Activated CD4-positive, alpha-beta memory T cell treated with anti-CD3 and anti-CD28 coated beads, Interleukin-2, amount 10 ng/mL, durations not matched to agents 7 days and 5 days (primary cell): Measurements from ENCODE around the gene ISY1. TPM values are rescaled to one million over a fixed set of nuclear protein-coding genes. Genes with fewer than 3 reads are reported as not detected.
"Not testable (repeated sequence)": the region's sequence is repeated elsewhere in the genome, so short reads cannot be mapped to it uniquely, and the experiment has no call there.

Source experiments
- CTCF ChIA-PET: fragments of 350-600 bp; sonication (Branson Sonifier 250); formaldehyde crosslinking; loops from one replicate; lab custom pipeline; 2021; ENCODE audit warnings: antibody characterized with exemption, inconsistent platforms; lab: Charles Lee
- POLR2A ChIA-PET: fragments of 350-600 bp; sonication (Branson Sonifier 250); formaldehyde crosslinking; loops from one replicate; lab custom pipeline; 2021; ENCODE audit warnings: antibody characterized with exemption; lab: Charles Lee
- DNase-seq: peaks from one replicate; pipeline ENCODE4 v3.0.0-alpha.2; 2020
- H3K27ac Mint-ChIP-seq: one replicate; pipeline ENCODE4 v1.8.0; 2021; ENCODE audit warnings: mild to moderate bottlenecking, mixed read lengths
- H3K27me3 Mint-ChIP-seq: one replicate; pipeline ENCODE4 v1.8.0; 2021; ENCODE audit warnings: mixed read lengths
- H3K36me3 Mint-ChIP-seq: one replicate; pipeline ENCODE4 v1.8.0; 2021; ENCODE audit warnings: low read depth, mixed read lengths
- H3K4me1 Mint-ChIP-seq: one replicate; pipeline ENCODE4 v1.8.0; 2021; ENCODE audit warnings: mixed read lengths
- H3K4me3 Mint-ChIP-seq: one replicate; pipeline ENCODE4 v1.8.0; 2021; ENCODE audit warnings: mild to moderate bottlenecking, mixed read lengths
- H3K9me3 Mint-ChIP-seq: one replicate; pipeline ENCODE4 v1.8.0; 2021; ENCODE audit warnings: mixed read lengths
- total RNA-seq, 2 experiments: library from RNA; stranded (reverse); gene quantifications; one replicate each; pipeline ENCODE4 v1.2.3, GENCODE V29; 2021

The ISY1 gene
- total RNA-seq, 2 experiments from 2014 or later, result 63.9 to 66.2 TPM

DNA sequence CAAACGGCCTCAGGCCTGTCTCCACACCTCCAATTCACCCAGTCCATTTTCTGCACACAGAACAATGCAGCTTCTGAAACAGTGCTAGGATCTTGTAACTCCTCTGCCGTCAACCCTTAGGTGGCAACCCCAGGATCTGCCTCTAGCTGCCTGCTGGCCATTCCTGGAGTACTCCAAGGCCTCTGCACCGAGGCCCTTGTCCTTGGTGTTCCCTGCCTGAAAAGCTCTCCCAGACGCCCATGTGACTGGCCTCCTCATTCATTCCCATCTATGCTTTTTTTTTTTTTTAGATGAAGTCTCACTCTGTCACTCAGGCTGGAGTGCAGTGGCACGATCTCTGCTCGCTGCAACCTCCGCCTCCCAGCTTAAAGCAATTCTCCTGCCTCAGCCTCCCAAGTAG is 57.6 kb downstream of the ISY1 start:
- ChIA-PET POLR2A (interaction anchor here (13.9 kb wide), 1 partner anchor 16 kb away, joined by 111 read pairs; the partner anchor contains the start of gene RAB43), CTCF (interaction anchor here (0.5 to 1.2 kb wide), 4 partner anchors 114 to 198 kb away, joined by 3 to 4 read pairs (median 3); no protein-coding TSS in a partner anchor)
- Mint-ChIP-seq H3K27ac (no peak overlapping the region), H3K27me3 (no peaks in the 10 kb centered on the region), H3K4me1 (peaks cover 25% of the 10 kb centered on the region), H3K36me3 (peaks cover 25% of the 10 kb centered on the region), H3K9me3 (no peaks in the 10 kb centered on the region), H3K4me3 (no peak overlapping the region)
- DNase-seq, result no peak

DNA sequence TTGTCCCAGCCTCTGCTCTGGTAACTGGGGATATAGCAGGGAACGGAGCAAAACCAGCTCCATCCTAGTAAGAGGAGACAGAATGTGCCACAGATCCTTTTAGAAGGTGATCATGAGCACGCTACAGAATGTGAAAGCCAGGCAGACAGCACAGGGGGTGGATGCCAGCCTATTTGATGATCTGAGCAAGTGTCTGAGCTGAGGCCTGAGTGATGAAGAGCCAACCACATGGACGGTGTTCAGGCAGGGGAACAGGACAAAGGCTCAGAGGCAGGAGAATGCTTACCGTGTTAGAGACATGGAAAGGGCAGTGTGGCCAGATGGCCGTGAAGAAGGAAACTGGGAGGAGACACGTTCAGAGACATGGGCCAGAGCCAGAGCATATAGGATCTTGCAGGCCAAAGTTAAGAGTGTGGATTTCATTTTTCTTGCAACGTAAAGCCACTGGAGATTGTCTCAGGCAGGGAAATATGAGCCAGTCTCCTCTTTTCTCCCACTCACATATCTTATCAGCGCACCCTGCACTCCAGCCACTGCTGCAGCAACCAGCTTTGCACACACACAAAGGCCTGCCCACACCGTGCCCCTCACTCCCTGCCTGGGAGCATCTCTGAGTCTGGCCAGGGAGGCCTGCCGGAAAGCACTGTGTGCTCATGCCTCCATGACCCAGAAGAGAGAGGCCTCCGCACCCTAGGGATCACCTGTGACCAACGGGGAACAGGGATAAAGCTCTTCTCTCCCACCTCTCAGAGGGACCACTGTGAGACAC is 59.3 kb downstream of the ISY1 start:
- H3K4me3 Mint-ChIP-seq, result no peak overlapping the region
- CTCF ChIA-PET, result interaction anchor here (0.7 to 2.7 kb wide), 3 partner anchors 48 to 823 kb away, joined by 3 to 9 read pairs (median 7); no protein-coding TSS in a partner anchor

DNA sequence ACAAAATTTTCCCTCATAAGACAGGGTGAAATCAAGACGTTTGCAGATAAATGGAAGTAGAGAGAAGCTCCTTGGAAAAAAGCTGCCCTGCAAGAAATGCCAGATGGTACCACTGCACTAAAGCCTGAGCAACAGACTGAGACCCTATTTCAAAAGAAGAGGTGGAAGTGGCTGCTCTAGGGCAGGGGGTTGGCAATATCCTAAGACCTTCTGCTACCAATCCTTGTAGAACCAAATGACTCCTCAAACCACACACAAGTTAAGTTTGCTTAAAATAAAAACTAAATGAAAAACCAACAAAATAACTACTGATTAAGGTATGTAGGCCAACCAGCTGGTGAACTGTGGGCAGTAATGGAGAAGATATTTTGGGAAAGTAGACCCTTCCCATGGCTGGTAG is 60.6 kb downstream of the ISY1 start:
- H3K4me3 Mint-ChIP-seq, result no peak overlapping the region
- CTCF ChIA-PET, result interaction anchor here (2.4 to 2.7 kb wide), 2 partner anchors 47 to 130 kb away, joined by 7 to 9 read pairs; no protein-coding TSS in a partner anchor
- H3K36me3 Mint-ChIP-seq, result peaks cover 31% of the 10 kb centered on the region
- H3K27ac Mint-ChIP-seq, result no peak overlapping the region
- no peak for DNase-seq
- H3K9me3 Mint-ChIP-seq, result no peaks in the 10 kb centered on the region
- no peaks in the 10 kb centered on the region for H3K27me3 Mint-ChIP-seq
- POLR2A ChIA-PET, result interaction anchor here (1.2 to 13.9 kb wide), 2 partner anchors 19 to 216 kb away, joined by 4 to 111 read pairs; partner anchors contain the start of gene RAB43
- H3K4me1 Mint-ChIP-seq, result peaks cover 21% of the 10 kb centered on the region

More for the DNA sequence above, 59.3 kb downstream of the ISY1 start:
- Mint-ChIP-seq H3K4me1 (peaks cover 18% of the 10 kb centered on the region), H3K36me3 (peaks cover 27% of the 10 kb centered on the region), H3K27ac (peak overlapping the region; percentile 1), H3K27me3 (no peaks in the 10 kb centered on the region), H3K9me3 (no peaks in the 10 kb centered on the region)
- POLR2A ChIA-PET, result interaction anchor here (1.2 to 13.9 kb wide), 3 partner anchors 18 to 215 kb away, joined by 3 to 111 read pairs (median 4); partner anchors contain the start of gene RAB43
- no peak for DNase-seq

DNA sequence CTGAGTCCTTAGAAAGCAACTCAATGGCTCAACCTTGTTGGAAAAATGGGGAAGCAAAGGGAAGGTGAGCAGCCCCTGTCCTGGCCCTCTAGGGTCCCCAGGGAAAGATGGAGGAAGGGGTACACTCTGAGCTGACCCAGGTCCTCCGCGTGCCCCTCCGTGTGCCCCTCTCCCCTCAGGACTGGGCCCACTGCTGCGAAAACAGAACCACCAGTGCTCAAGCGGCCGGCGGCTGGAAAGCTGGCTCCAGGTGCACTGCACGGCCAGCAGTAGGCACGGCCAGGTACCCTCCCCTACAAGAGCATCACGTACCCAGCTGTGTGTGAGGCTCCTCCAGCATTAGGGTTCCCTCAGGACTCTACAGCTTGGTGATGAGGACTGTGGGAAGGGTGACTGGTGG is 65.6 kb downstream of the ISY1 start:
- no peaks in the 10 kb centered on the region for H3K9me3 Mint-ChIP-seq
- H3K27ac Mint-ChIP-seq, result no peak overlapping the region
- POLR2A ChIA-PET, result no interaction called here
- H3K27me3 Mint-ChIP-seq, result no peaks in the 10 kb centered on the region
- no peak overlapping the region for H3K4me3 Mint-ChIP-seq
- CTCF ChIA-PET, result interaction anchor here (0.8 kb wide), 1 partner anchor 68 kb away, joined by 3 read pairs; no protein-coding TSS in a partner anchor
- H3K4me1 Mint-ChIP-seq, result peaks cover 13% of the 10 kb centered on the region
- peaks cover 38% of the 10 kb centered on the region for H3K36me3 Mint-ChIP-seq
- DNase-seq, result no peak

DNA sequence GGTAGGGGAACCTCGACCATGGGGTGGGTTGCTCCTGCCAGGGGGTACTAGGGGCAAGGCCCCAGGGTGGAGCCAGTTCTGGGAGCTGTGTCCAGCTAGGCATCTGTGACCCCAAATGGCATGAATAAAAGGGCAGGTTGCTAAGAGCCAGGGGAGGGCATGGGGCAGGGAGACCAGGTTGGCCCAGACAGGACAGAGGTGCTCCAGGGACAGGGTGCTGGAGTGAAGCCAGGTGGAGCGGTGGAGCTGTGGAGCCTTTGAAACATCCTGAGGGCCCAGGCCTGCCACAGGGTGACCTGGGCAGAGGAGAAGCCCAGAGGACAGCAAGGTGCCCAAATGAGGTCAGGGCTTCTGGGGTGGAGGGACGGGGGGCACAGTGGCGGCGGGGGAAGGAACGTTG is 72.6 kb downstream of the ISY1 start:
- CTCF ChIA-PET, H3K4me3 Mint-ChIP-seq, DNase-seq, H3K36me3 Mint-ChIP-seq, H3K27ac Mint-ChIP-seq, H3K27me3 Mint-ChIP-seq, POLR2A ChIA-PET, H3K9me3 Mint-ChIP-seq, H3K4me1 Mint-ChIP-seq: not testable (repeated sequence)

DNA sequence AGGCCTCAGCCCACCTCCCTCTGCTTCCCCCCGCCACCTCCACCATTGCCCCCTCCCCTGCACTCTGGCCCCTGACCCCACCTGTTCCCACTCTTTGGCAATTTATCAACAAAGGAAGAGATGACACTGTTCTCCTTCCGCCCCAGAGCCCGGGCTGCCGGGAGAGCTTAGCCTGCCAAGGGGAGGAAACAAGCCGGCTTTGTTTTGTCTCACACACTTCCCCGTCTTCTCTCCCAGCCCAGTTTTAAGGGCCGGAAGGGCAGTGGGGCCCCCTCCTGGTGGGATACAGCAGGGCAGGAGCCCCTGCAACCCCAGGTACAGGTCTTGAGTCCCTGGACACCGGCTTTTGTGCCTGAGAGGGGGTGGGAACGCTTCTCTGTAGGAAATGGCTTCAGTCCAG is 73.0 kb downstream of the ISY1 start:
- POLR2A ChIA-PET, H3K4me3 Mint-ChIP-seq, H3K27ac Mint-ChIP-seq, H3K27me3 Mint-ChIP-seq, H3K36me3 Mint-ChIP-seq, CTCF ChIA-PET, H3K4me1 Mint-ChIP-seq, H3K9me3 Mint-ChIP-seq, DNase-seq: not testable (repeated sequence)

DNA sequence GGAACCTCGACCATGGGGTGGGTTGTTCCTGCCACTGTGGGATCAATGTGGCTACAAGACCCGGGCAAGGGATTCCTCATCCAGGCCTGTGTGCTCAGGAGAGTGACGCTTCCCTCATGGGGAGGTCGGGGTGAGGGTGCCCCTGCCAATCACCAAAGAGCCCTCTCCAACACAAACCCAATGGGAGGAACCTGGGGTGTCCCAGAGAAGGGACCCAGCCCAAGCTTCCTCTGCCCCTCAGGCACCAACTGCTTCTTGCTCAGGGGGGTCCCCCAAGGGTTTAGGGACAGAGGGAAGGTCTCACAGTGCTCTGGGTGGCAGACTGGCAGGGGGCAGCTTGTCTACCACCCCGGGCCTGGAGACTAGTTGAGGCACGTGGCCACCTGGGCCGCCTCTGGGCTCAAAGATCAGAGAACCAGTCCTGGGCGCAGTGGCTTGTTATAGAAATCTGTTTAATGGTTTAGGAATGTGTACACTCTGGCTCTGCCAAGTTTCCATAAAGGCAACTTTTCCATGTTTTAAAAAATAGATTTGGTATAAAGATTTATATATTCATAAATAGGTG is 73.6 kb downstream of the ISY1 start:
- Mint-ChIP-seq H3K9me3 (no peaks in the 10 kb centered on the region), H3K27me3 (no peaks in the 10 kb centered on the region), H3K27ac (no peak overlapping the region), H3K36me3 (peaks cover 7% of the 10 kb centered on the region), H3K4me3 (no peak overlapping the region), H3K4me1 (no peaks in the 10 kb centered on the region)
- no peak for DNase-seq
- POLR2A ChIA-PET, result no interaction called here
- CTCF ChIA-PET, result no interaction called here

DNA sequence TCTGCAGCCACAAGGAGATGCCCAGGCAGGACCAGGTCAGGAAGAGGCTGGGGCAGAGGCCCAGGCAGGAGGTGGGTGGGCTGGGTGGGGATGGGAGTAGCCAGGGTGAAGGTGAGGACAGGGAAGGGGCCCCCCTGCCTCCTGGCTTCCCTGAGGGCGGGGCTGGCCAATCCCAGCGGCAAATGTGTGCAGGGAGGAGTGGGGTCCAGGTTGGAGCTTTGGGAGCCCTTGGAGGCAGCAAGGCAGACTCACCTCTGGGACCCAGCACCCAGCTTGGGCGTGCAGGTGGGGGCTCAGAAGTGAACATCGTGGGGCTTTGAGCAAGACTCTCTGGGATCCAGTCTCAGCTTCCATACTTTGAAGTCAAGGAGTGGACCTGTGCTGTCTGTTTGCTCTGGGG is 75.0 kb downstream of the ISY1 start:
- peaks cover 1% of the 10 kb centered on the region for H3K4me1 Mint-ChIP-seq
- ChIA-PET POLR2A (no interaction called here), CTCF (no interaction called here)
- H3K27ac Mint-ChIP-seq, result no peak overlapping the region
- H3K9me3 Mint-ChIP-seq, result no peaks in the 10 kb centered on the region
- no peaks in the 10 kb centered on the region for H3K27me3 Mint-ChIP-seq
- no peak overlapping the region for H3K4me3 Mint-ChIP-seq
- DNase-seq, result no peak
- H3K36me3 Mint-ChIP-seq, result peaks cover 2% of the 10 kb centered on the region

DNA sequence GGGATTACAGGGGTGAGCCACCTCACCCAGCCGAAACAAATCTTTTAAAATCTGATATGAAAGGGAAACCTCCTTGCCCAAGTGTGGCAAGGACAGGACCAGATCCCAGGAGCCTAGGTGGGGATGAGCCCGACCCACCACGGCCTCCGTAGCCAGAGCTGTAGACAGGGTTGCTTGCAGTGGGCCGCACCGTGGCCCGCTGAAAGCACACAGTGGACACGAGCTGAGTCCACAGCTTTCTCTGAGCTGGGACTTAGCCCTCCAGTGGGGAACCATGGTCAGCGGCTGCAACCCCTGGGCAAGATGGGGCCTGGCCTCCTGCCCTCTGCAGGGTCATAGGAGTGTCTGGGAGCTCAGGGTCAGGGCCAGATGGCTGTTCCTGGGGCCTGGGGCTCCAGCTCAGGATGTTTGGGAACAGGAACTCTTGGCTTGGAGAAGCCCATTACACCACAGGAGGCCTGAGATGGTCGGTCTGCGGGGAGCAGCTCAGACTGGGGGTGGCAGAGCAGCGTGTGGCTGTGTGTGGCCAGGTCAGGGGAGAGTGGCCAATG is 75.6 kb downstream of the ISY1 start:
- H3K36me3 Mint-ChIP-seq, result peaks cover 2% of the 10 kb centered on the region
- no peaks in the 10 kb centered on the region for H3K27me3 Mint-ChIP-seq
- POLR2A ChIA-PET, result interaction anchor here (0.7 kb wide), 1 partner anchor 429 kb away, joined by 3 read pairs; no protein-coding TSS in a partner anchor
- no peak overlapping the region for H3K27ac Mint-ChIP-seq
- no peak overlapping the region for H3K4me3 Mint-ChIP-seq
- peaks cover 1% of the 10 kb centered on the region for H3K4me1 Mint-ChIP-seq
- no peaks in the 10 kb centered on the region for H3K9me3 Mint-ChIP-seq
- CTCF ChIA-PET, result no interaction called here
- DNase-seq, result no peak

DNA sequence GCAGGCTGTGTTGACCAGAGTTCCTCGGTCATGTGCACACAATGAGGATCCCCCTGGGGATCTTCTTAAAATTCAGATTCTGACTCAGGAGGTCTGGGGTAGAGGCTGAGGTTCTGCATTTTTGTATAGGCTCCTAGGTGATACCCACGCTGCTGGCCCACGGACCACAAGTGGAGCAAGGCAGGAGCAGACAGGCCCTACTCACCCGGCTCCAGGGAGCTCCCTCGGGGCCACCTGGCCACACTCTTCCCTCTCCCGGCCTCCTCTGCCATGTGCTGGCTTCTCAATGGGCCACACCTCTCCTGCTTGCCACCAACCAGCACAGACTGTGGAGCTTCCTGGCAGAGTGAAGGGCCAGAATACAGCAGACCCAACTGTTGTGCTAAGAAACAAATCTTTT is 76.4 kb downstream of the ISY1 start:
- no peaks in the 10 kb centered on the region for H3K27me3 Mint-ChIP-seq
- H3K36me3 Mint-ChIP-seq, result peaks cover 2% of the 10 kb centered on the region
- no peak overlapping the region for H3K27ac Mint-ChIP-seq
- no peak for DNase-seq
- peaks cover 1% of the 10 kb centered on the region for H3K4me1 Mint-ChIP-seq
- no peaks in the 10 kb centered on the region for H3K9me3 Mint-ChIP-seq
- H3K4me3 Mint-ChIP-seq, result no peak overlapping the region
- ChIA-PET POLR2A (interaction anchor here (0.7 kb wide), 1 partner anchor 428 kb away, joined by 3 read pairs; no protein-coding TSS in a partner anchor), CTCF (no interaction called here)

DNA sequence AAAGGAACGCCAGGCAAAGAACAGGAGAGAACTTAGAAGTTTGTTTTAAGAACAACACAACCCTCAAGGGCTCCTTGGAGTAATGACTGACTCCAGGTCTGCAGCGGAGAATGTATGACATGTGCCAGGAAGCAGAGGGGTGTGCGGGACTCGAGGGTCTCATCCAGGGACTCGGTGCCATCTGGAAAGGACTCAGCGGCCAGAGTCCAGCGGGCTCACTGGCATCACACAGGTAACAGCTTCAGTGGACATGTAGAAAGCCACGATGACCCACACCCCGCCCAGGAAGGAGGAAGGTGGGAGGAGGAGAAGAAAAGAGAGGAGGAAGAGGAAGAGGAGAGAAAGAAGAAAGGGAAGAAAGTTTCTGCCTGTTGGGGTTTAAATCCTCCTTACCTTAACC is 78.8 kb downstream of the ISY1 start:
- Mint-ChIP-seq H3K9me3 (no peaks in the 10 kb centered on the region), H3K36me3 (peaks cover 2% of the 10 kb centered on the region), H3K4me1 (peaks cover 1% of the 10 kb centered on the region), H3K27me3 (no peaks in the 10 kb centered on the region), H3K27ac (no peak overlapping the region), H3K4me3 (no peak overlapping the region)
- ChIA-PET POLR2A (no interaction called here), CTCF (no interaction called here)
- no peak for DNase-seq

DNA sequence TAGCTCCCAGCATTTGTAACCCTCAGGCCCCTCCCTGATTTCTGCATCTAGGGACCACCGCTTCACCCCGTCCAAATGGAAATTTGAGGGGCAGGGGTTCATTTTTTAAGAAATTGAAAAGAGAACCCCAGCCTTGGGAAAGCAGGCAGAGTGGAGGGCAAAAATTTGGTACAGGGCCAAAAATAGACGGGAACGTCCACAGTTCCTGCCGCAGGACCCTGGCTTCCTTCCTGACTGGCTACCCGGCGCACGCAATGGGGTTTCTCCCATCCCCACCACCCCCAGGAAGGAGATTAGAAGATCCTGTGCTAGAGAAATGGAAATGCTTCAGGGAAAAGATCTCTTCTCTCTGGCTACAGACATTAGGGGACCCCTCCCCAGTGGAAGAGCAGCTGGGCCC is 79.4 kb downstream of the ISY1 start:
- Mint-ChIP-seq H3K27ac (no peak overlapping the region), H3K36me3 (peaks cover 2% of the 10 kb centered on the region), H3K4me3 (no peak overlapping the region), H3K4me1 (peaks cover 1% of the 10 kb centered on the region), H3K9me3 (no peaks in the 10 kb centered on the region), H3K27me3 (no peaks in the 10 kb centered on the region)
- no peak for DNase-seq
- POLR2A ChIA-PET, result no interaction called here
- CTCF ChIA-PET, result interaction anchor here (1.4 kb wide), 1 partner anchor 28 kb away, joined by 4 read pairs; no protein-coding TSS in a partner anchor

DNA sequence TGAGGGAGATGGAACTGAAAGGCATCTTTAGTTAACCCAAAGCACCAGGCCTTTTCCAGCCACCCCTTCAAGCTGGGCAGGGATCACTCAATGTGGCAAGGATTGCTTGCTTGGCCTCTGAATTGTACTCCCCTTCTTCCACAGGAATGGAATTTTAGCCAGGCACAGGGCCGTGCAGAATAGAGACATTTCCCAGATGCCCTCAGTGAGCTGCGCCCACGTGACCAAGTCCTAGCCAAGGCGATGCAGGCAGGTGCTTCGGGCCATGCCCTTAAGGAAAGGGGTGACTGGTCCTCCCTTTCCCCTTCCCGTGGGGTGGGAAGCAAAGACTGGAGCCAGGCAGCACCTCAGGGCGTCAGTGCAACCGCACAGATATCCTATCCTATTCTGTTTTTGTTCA is 82.4 kb downstream of the ISY1 start:
- DNase-seq, result no peak
- H3K27me3 Mint-ChIP-seq, result no peaks in the 10 kb centered on the region
- no peaks in the 10 kb centered on the region for H3K9me3 Mint-ChIP-seq
- H3K36me3 Mint-ChIP-seq, result no peaks in the 10 kb centered on the region
- POLR2A ChIA-PET, result no interaction called here
- H3K4me1 Mint-ChIP-seq, result peaks cover 1% of the 10 kb centered on the region
- no peak overlapping the region for H3K4me3 Mint-ChIP-seq
- no peak overlapping the region for H3K27ac Mint-ChIP-seq
- CTCF ChIA-PET, result interaction anchor here (1.0 to 1.2 kb wide), 2 partner anchors 10 to 25 kb away, joined by 5 to 7 read pairs; no protein-coding TSS in a partner anchor
